OCI-LY7 (cell line): ENCODE measurements around the gene PCDH9. TPM values are rescaled to one million over a fixed set of nuclear protein-coding genes. Genes with fewer than 3 reads are reported as not detected.

Experiments
- BruUV-seq: library from RNA; stranded (reverse); fragments of 400-500 nt; replicated peaks from 2 replicates; lab custom pipeline; 2021; lab: Mats Ljungman, UMichigan
- CTCF ChIA-PET: fragments of 300-600 bp; sonication (Branson Sonifier 250); formaldehyde crosslinking; loops from one replicate; lab custom pipeline; 2022; ENCODE audit warnings: antibody characterized with exemption; ENCODE audit not compliant: unreplicated experiment; lab: Charles Lee
- POLR2A ChIA-PET: fragments of 300-600 bp; sonication (Branson Sonifier 250); formaldehyde crosslinking; loops from one replicate; lab custom pipeline; 2022; ENCODE audit warnings: antibody characterized with exemption; lab: Charles Lee
- DNase-seq: peaks from one replicate; pipeline ENCODE4 v3.0.0-alpha.2; 2015; ENCODE audit warnings: low spot score
- H2AFZ ChIP-seq: fragments of 200-600 bp; sonication (generic), shearing (Covaris generic); 2 replicates; pipeline ENCODE4 v1.6.1; 2014; ENCODE audit warnings: mild to moderate bottlenecking, antibody characterized with exemption, low read length, moderate library complexity
- H3K27ac ChIP-seq: fragments of 200-600 bp; sonication (generic); 2 replicates; pipeline ENCODE4 v1.5.1; 2014; ENCODE audit warnings: mixed run types, low read depth, mild to moderate bottlenecking, moderate library complexity, low read length, inconsistent platforms; ENCODE audit not compliant: poor library complexity, severe bottlenecking
- H3K36me3 ChIP-seq: fragments of 200-600 bp; sonication (generic); 2 replicates; pipeline ENCODE4 v1.6.1; 2014; ENCODE audit warnings: mild to moderate bottlenecking, antibody characterized with exemption, low read length, moderate library complexity, mixed read lengths; ENCODE audit not compliant: insufficient read depth
- H3K4me1 ChIP-seq: fragments of 200-600 bp; sonication (generic); 2 replicates; pipeline ENCODE4 v1.5.1; 2014; ENCODE audit warnings: mild to moderate bottlenecking, low read length; ENCODE audit not compliant: insufficient read depth, poor library complexity, severe bottlenecking
- H3K4me2 ChIP-seq: fragments of 200-600 bp; sonication (generic); 2 replicates; pipeline ENCODE4 v1.6.1; 2014; ENCODE audit warnings: mild to moderate bottlenecking, low read length
- H3K4me3 ChIP-seq: fragments of 200-600 bp; sonication (generic); 2 replicates; pipeline ENCODE4 v1.5.1; 2014; ENCODE audit warnings: mild to moderate bottlenecking, low read depth, low read length; ENCODE audit not compliant: poor library complexity, severe bottlenecking
- H3K79me2 ChIP-seq: fragments of 200-600 bp; sonication (generic); 2 replicates; pipeline ENCODE4 v1.6.1; 2016; ENCODE audit warnings: low read depth, mild to moderate bottlenecking, low read length, moderate library complexity, mixed read lengths; ENCODE audit not compliant: insufficient read depth
- H3K9me2 ChIP-seq: fragments of 200-600 bp; sonication (generic); 2 replicates; pipeline ENCODE4 v1.6.1; 2016; ENCODE audit warnings: mild to moderate bottlenecking, low read length, mixed read lengths; ENCODE audit not compliant: insufficient read depth
- H3K9me3 ChIP-seq: fragments of 200-600 bp; sonication (generic); 2 replicates; pipeline ENCODE4 v1.6.1; 2014; ENCODE audit warnings: mild to moderate bottlenecking, mixed run types, low read length, mixed read lengths
- H4K20me1 ChIP-seq: fragments of 200-600 bp; sonication (generic); 2 replicates; pipeline ENCODE4 v1.6.1; 2014; ENCODE audit warnings: mild to moderate bottlenecking, antibody characterized with exemption, low read length, moderate library complexity, mixed read lengths; ENCODE audit not compliant: insufficient read depth
- EZH2phosphoT487 ChIP-seq: fragments of 200-600 bp; sonication (generic); IDR thresholded peaks from 2 replicates; pipeline ENCODE4 v1.6.1; 2018; ENCODE audit warnings: low read depth, borderline replicate concordance, mild to moderate bottlenecking, mixed run types, antibody characterized with exemption, low read length, moderate library complexity, mixed read lengths
- intact Hi-C: fragments of 100-400 bp; cut with micrococcal nuclease; formaldehyde crosslinking; loops from one replicate; pipeline ENCODE4 v1.10.0; 2022; ENCODE audit not compliant: unreplicated experiment
- total RNA-seq, 2 experiments: library from RNA; depleted of rRNA in 1 of 2; stranded (reverse); fragments of >200 nt in 1 of 2; shearing (Covaris generic) in 1 of 2; gene quantifications; 2 replicates each; pipeline ENCODE4 v1.2.3, GENCODE V29; 2014 to 2022
- TF ChIP-seq, protein P1 (sequence below): fragments of 200-600 bp; sonication (generic); conservative IDR thresholded peaks from 2 replicates; pipeline ENCODE4 v1.5.1; 2014; ENCODE audit warnings: mild to moderate bottlenecking, antibody characterized with exemption, low read length, moderate library complexity, mixed read lengths

The PCDH9 gene
- total RNA-seq, 2 experiments from 2014 or later, result 20.1 to 26.0 TPM

GRCh38 chr13:66501181-66501580 lies 729.0 kb downstream of the PCDH9 start:
- intact Hi-C loops, result no loop called here
- H3K4me1 ChIP-seq, result no peaks in the 10 kb centered on the region
- no TSS peak for BruUV-seq
- H3K9me2 ChIP-seq, result no peaks in the 10 kb centered on the region
- H3K4me2 ChIP-seq, result no peak overlapping the region
- ChIA-PET POLR2A (interaction anchor here (1.0 to 1.3 kb wide), 3 partner anchors 9 to 56 kb away, joined by 3 to 5 read pairs (median 3); no protein-coding TSS in a partner anchor), CTCF (no interaction called here)
- no peaks in the 10 kb centered on the region for H3K9me3 ChIP-seq
- H2AFZ ChIP-seq, result no peak overlapping the region
- no peaks in the 10 kb centered on the region for H3K79me2 ChIP-seq
- no peak for TF ChIP-seq EZH2phosphoT487
- TF ChIP-seq, protein P1, sequence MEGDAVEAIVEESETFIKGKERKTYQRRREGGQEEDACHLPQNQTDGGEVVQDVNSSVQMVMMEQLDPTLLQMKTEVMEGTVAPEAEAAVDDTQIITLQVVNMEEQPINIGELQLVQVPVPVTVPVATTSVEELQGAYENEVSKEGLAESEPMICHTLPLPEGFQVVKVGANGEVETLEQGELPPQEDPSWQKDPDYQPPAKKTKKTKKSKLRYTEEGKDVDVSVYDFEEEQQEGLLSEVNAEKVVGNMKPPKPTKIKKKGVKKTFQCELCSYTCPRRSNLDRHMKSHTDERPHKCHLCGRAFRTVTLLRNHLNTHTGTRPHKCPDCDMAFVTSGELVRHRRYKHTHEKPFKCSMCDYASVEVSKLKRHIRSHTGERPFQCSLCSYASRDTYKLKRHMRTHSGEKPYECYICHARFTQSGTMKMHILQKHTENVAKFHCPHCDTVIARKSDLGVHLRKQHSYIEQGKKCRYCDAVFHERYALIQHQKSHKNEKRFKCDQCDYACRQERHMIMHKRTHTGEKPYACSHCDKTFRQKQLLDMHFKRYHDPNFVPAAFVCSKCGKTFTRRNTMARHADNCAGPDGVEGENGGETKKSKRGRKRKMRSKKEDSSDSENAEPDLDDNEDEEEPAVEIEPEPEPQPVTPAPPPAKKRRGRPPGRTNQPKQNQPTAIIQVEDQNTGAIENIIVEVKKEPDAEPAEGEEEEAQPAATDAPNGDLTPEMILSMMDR, result no peak
- no peak for DNase-seq
- no peak overlapping the region for H3K27ac ChIP-seq
- H3K4me3 ChIP-seq, result no peak overlapping the region
- no peaks in the 10 kb centered on the region for H4K20me1 ChIP-seq
- H3K36me3 ChIP-seq, result no peaks in the 10 kb centered on the region

DNA sequence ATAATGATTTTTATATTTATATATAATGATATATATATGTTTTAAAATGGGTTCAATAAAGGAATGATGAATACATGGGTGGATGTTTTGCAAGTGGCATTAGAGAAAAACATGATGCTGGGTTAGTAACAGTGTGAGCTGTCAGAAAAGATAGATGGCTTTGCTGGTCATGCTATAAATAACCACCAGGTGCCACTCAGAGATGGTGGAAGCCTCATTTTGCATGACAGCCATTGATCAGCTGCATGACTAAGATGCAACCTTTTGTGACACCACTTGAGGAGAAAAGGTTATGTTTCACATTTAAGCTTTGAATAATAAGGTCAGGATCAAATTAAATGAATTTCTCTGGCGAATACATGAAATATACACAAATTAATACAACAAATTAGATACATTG lies 737.7 kb downstream of the PCDH9 start:
- ChIA-PET POLR2A (interaction anchor here (0.7 to 2.3 kb wide), 10 partner anchors 9 to 502 kb away, joined by 3 to 11 read pairs (median 3); no protein-coding TSS in a partner anchor), CTCF (no interaction called here)
- no peaks in the 10 kb centered on the region for H3K79me2 ChIP-seq
- no peaks in the 10 kb centered on the region for H4K20me1 ChIP-seq
- H3K27ac ChIP-seq, result peak overlapping the region; percentile 63
- no TSS peak for BruUV-seq
- H3K9me2 ChIP-seq, result no peaks in the 10 kb centered on the region
- peaks cover 6% of the 10 kb centered on the region; the same call in 1 of the 2 replicates for H3K9me3 ChIP-seq
- TF ChIP-seq, protein P1, result peak; percentile 57
- TF ChIP-seq EZH2phosphoT487, result no peak
- peaks cover 7% of the 10 kb centered on the region for H3K36me3 ChIP-seq
- intact Hi-C loops, result loop anchor here (2.0 to 10.0 kb wide), 4 partner anchors 196 to 735 kb away; no protein-coding TSS in a partner anchor
- H3K4me2 ChIP-seq, result peak overlapping the region; percentile 56
- peak overlapping the region; percentile 81 for H2AFZ ChIP-seq
- H3K4me3 ChIP-seq, result peak overlapping the region; percentile 25
- H3K4me1 ChIP-seq, result peaks cover 30% of the 10 kb centered on the region
- peak; percentile 90 for DNase-seq

GRCh38 chr13:66491251-66491650 lies 738.9 kb downstream of the PCDH9 start:
- H3K36me3 ChIP-seq, result peaks cover 7% of the 10 kb centered on the region
- H3K27ac ChIP-seq, result no peak overlapping the region
- POLR2A ChIA-PET, result interaction anchor here (0.7 to 2.3 kb wide), 6 partner anchors 9 to 408 kb away, joined by 3 to 11 read pairs (median 4); no protein-coding TSS in a partner anchor
- H3K9me2 ChIP-seq, result no peaks in the 10 kb centered on the region
- TF ChIP-seq, protein P1, result no peak
- TF ChIP-seq EZH2phosphoT487, result no peak
- CTCF ChIA-PET, result interaction anchor here (1.1 kb wide), 1 partner anchor 22 kb away, joined by 4 read pairs; no protein-coding TSS in a partner anchor
- no peaks in the 10 kb centered on the region for H3K79me2 ChIP-seq
- H4K20me1 ChIP-seq, result no peaks in the 10 kb centered on the region
- peak overlapping the region; percentile 73; the same call in 1 of the 2 replicates for H2AFZ ChIP-seq
- no peak overlapping the region for H3K4me3 ChIP-seq
- no peak overlapping the region for H3K4me2 ChIP-seq
- DNase-seq, result no peak
- intact Hi-C loops, result loop anchor here (5.0 to 10.0 kb wide), 3 partner anchors 356 to 736 kb away; no protein-coding TSS in a partner anchor
- peaks cover 30% of the 10 kb centered on the region for H3K4me1 ChIP-seq
- peaks cover 6% of the 10 kb centered on the region; the same call in 1 of the 2 replicates for H3K9me3 ChIP-seq
- no TSS peak for BruUV-seq
